ENCODE results near the gene ELF1.
"Not testable (repeated sequence)": the region's sequence is repeated elsewhere in the genome, so short reads cannot be mapped to it uniquely, and the experiment has no call there.

The ELF1 gene

GRCh38 chr13:40911341-40911740 lies 107.8 kb downstream of the ELF1 start:
- Histone ChIP-seq H3K36me3 (ENCODE audit: low read length) (peaks cover 4% of the 10 kb centered on the region; the same call in 1 of the 2 replicates), H3K4me3 (ENCODE audit: insufficient read depth, low read length, poor library complexity, severe bottlenecking) (no peak overlapping the region), H2AFZ (ENCODE audit: low read depth, low read length, severe bottlenecking) (no peak overlapping the region), H3K9me3 (ENCODE audit: insufficient read depth, low read length) (no peaks in the 10 kb centered on the region), H4K20me1 (ENCODE audit: low read depth, low read length) (no peaks in the 10 kb centered on the region), H3K27ac (ENCODE audit: low read depth, low read length) (no peak overlapping the region), H3K9me2 (replicated peaks; ENCODE audit: insufficient read depth, low read length) (no peaks in the 10 kb centered on the region), H3K9ac (ENCODE audit: low read length) (no peak overlapping the region), H3F3A (ENCODE audit: insufficient read depth) (no peaks in the 10 kb centered on the region), H3K79me2 (ENCODE audit: insufficient read depth, low read length) (no peaks in the 10 kb centered on the region), H3K27me3 (ENCODE audit: low read length) (no peaks in the 10 kb centered on the region), H3K4me2 (ENCODE audit: low read depth, low read length, poor library complexity, severe bottlenecking) (no peak overlapping the region)
- no peak for TF ChIP-seq CTCF (IDR thresholded peaks at IDR 0.05; ENCODE audit: insufficient read depth, low read length, poor library complexity, severe bottlenecking)
- no peak for TF ChIP-seq EZH2phosphoT487 (conservative IDR thresholded peaks at IDR 0.05; ENCODE audit: low read length)

GRCh38 chr13:40910324-40911050 lies 108.6 kb downstream of the ELF1 start:
- Histone ChIP-seq H3K9me2 (replicated peaks; ENCODE audit: insufficient read depth, low read length) (no peaks in the 10 kb centered on the region), H3K9ac (ENCODE audit: low read length) (no peak overlapping the region), H3K4me3 (ENCODE audit: insufficient read depth, low read length, poor library complexity, severe bottlenecking) (no peak overlapping the region), H3F3A (ENCODE audit: insufficient read depth) (no peaks in the 10 kb centered on the region), H3K79me2 (ENCODE audit: insufficient read depth, low read length) (no peaks in the 10 kb centered on the region), H3K27me3 (ENCODE audit: low read length) (no peaks in the 10 kb centered on the region), H3K36me3 (ENCODE audit: low read length) (peaks cover 4% of the 10 kb centered on the region; the same call in 1 of the 2 replicates), H3K4me2 (ENCODE audit: low read depth, low read length, poor library complexity, severe bottlenecking) (no peak overlapping the region), H4K20me1 (ENCODE audit: low read depth, low read length) (no peaks in the 10 kb centered on the region), H3K27ac (ENCODE audit: low read depth, low read length) (no peak overlapping the region), H2AFZ (ENCODE audit: low read depth, low read length, severe bottlenecking) (no peak overlapping the region), H3K9me3 (ENCODE audit: insufficient read depth, low read length) (no peaks in the 10 kb centered on the region)
- TF ChIP-seq CTCF (IDR thresholded peaks at IDR 0.05; ENCODE audit: insufficient read depth, low read length, poor library complexity, severe bottlenecking) (no peak), EZH2phosphoT487 (conservative IDR thresholded peaks at IDR 0.05; ENCODE audit: low read length) (no peak)

- H3K4me2 ChIP-seq (ENCODE audit: low read depth, low read length, poor library complexity, severe bottlenecking); H3K9me2 ChIP-seq (replicated peaks; ENCODE audit: insufficient read depth, low read length): not testable (repeated sequence)
Observed at GRCh38 chr13:40909541-40910200, 109.4 kb downstream of the ELF1 start.

GRCh38 chr13:40908546-40908945 lies 110.6 kb downstream of the ELF1 start:
- Histone ChIP-seq H2AFZ (ENCODE audit: low read depth, low read length, severe bottlenecking) (no peak overlapping the region), H3K9me2 (replicated peaks; ENCODE audit: insufficient read depth, low read length) (no peaks in the 10 kb centered on the region), H3K9ac (ENCODE audit: low read length) (no peak overlapping the region), H3K27me3 (ENCODE audit: low read length) (no peaks in the 10 kb centered on the region), H3K4me2 (ENCODE audit: low read depth, low read length, poor library complexity, severe bottlenecking) (no peak overlapping the region), H3K9me3 (ENCODE audit: insufficient read depth, low read length) (no peaks in the 10 kb centered on the region), H3K36me3 (ENCODE audit: low read length) (peaks cover 4% of the 10 kb centered on the region; the same call in 1 of the 2 replicates), H3K79me2 (ENCODE audit: insufficient read depth, low read length) (no peaks in the 10 kb centered on the region), H3F3A (ENCODE audit: insufficient read depth) (no peaks in the 10 kb centered on the region), H4K20me1 (ENCODE audit: low read depth, low read length) (no peaks in the 10 kb centered on the region), H3K27ac (ENCODE audit: low read depth, low read length) (no peak overlapping the region), H3K4me3 (ENCODE audit: insufficient read depth, low read length, poor library complexity, severe bottlenecking) (no peak overlapping the region)
- no peak for TF ChIP-seq EZH2phosphoT487 (conservative IDR thresholded peaks at IDR 0.05; ENCODE audit: low read length)
- no peak for TF ChIP-seq CTCF (IDR thresholded peaks at IDR 0.05; ENCODE audit: insufficient read depth, low read length, poor library complexity, severe bottlenecking)

More at GRCh38 chr13:40909541-40910200, 109.4 kb downstream of the ELF1 start:
- H3K27ac ChIP-seq (ENCODE audit: low read depth, low read length); H3K4me3 ChIP-seq (ENCODE audit: insufficient read depth, low read length, poor library complexity, severe bottlenecking); H2AFZ ChIP-seq (ENCODE audit: low read depth, low read length, severe bottlenecking); H3K79me2 ChIP-seq (ENCODE audit: insufficient read depth, low read length); H3K36me3 ChIP-seq (ENCODE audit: low read length); H3K9me3 ChIP-seq (ENCODE audit: insufficient read depth, low read length); H4K20me1 ChIP-seq (ENCODE audit: low read depth, low read length); H3F3A ChIP-seq (ENCODE audit: insufficient read depth); H3K27me3 ChIP-seq (ENCODE audit: low read length); H3K9ac ChIP-seq (ENCODE audit: low read length): not testable (repeated sequence)

- H2AFZ ChIP-seq (ENCODE audit: low read depth, low read length, severe bottlenecking); H3K4me3 ChIP-seq (ENCODE audit: insufficient read depth, low read length, poor library complexity, severe bottlenecking); H3K27me3 ChIP-seq (ENCODE audit: low read length); H3K9ac ChIP-seq (ENCODE audit: low read length); H3K79me2 ChIP-seq (ENCODE audit: insufficient read depth, low read length); H3K27ac ChIP-seq (ENCODE audit: low read depth, low read length); H3F3A ChIP-seq (ENCODE audit: insufficient read depth); H3K9me2 ChIP-seq (replicated peaks; ENCODE audit: insufficient read depth, low read length); H3K9me3 ChIP-seq (ENCODE audit: insufficient read depth, low read length); H4K20me1 ChIP-seq (ENCODE audit: low read depth, low read length); H3K4me2 ChIP-seq (ENCODE audit: low read depth, low read length, poor library complexity, severe bottlenecking); H3K36me3 ChIP-seq (ENCODE audit: low read length): not testable (repeated sequence)
Observed at GRCh38 chr13:40901032-40901431, 118.1 kb downstream of the ELF1 start.

All from SU-DHL-6 (cell line).